ENCODE measurements around the gene UBE2E2. TPM values are rescaled to one million over a fixed set of nuclear protein-coding genes. Genes with fewer than 3 reads are reported as not detected.

The UBE2E2 gene
- total RNA-seq, 1 experiment from 2014 or later: 38.6 TPM

- Histone ChIP-seq H2BK20ac (ENCODE audit: low read depth, low read length, poor library complexity, severe bottlenecking) (no peak overlapping the region), H3K9ac (ENCODE audit: extremely low read depth, insufficient read length, low read length) (no peak overlapping the region), H3K14ac (ENCODE audit: insufficient read depth, low read length) (no peak overlapping the region), H4K5ac (ENCODE audit: insufficient read length, low read depth, low read length) (no peak overlapping the region), H2BK12ac (ENCODE audit: insufficient read length, low read depth, low read length) (no peak overlapping the region), H3K56ac (ENCODE audit: insufficient read length, low read depth, low read length) (no peak overlapping the region), H2BK120ac (ENCODE audit: low read depth, low read length, poor library complexity, severe bottlenecking) (no peak overlapping the region), H3K27ac (ENCODE audit: insufficient read length, low read depth, low read length) (no peak overlapping the region), H3K79me1 (ENCODE audit: insufficient read depth, low read depth, low read length, poor library complexity, severe bottlenecking) (no peaks in the 10 kb centered on the region), H3K23ac (ENCODE audit: insufficient read length, low read depth, low read length) (no peak overlapping the region), H3K4me1 (ENCODE audit: insufficient read depth, low read length) (no peaks in the 10 kb centered on the region; the same call in 1 of the 2 replicates), H3K9me3 (ENCODE audit: control insufficient read depth, low read depth, low read length) (no peaks in the 10 kb centered on the region), H4K8ac (replicated peaks; ENCODE audit: insufficient read length, low read depth, low read length) (no peak overlapping the region), H2BK5ac (ENCODE audit: insufficient read length, low read length) (no peak overlapping the region), H3K4ac (ENCODE audit: low read depth, low read length) (no peak overlapping the region), H3K79me2 (ENCODE audit: insufficient read depth, low read length) (no peaks in the 10 kb centered on the region), H3K27me3 (ENCODE audit: insufficient read depth, low read length) (no peaks in the 10 kb centered on the region), H4K91ac (ENCODE audit: insufficient read length, low read depth, low read length) (no peak overlapping the region), H3T11ph (ENCODE audit: low read length) (no peak overlapping the region), H3K23me2 (ENCODE audit: insufficient read length, low read depth, low read length, poor library complexity, severe bottlenecking) (no peaks in the 10 kb centered on the region), H4K20me1 (ENCODE audit: control insufficient read depth, insufficient read depth, insufficient read length) (no peaks in the 10 kb centered on the region), H3K4me2 (ENCODE audit: insufficient read depth, insufficient read length, low read length) (no peak overlapping the region), H2AK5ac (ENCODE audit: insufficient read length, low read length) (no peak overlapping the region), H3K18ac (ENCODE audit: insufficient read length, low read depth, low read length) (no peak overlapping the region), H2BK15ac (ENCODE audit: low read depth, low read length) (no peak overlapping the region), H2AFZ (ENCODE audit: low read length) (no peak overlapping the region)
- Mint-ChIP-seq H3K4me3 (no peak overlapping the region), H3K27me3 (ENCODE audit: low read depth) (no peaks in the 10 kb centered on the region), H3K9me3 (no peaks in the 10 kb centered on the region), H3K27ac (no peak overlapping the region), H3K4me1 (no peaks in the 10 kb centered on the region), H3K36me3 (ENCODE audit: insufficient read depth in 1 of 3, low read depth in 3 of 3) (no peaks in the 10 kb centered on the region)
- no peak for TF ChIP-seq CTCF (conservative IDR thresholded peaks at IDR 0.05)
- WGBS (ENCODE audit: extremely low coverage, insufficient read length, low lambda C conversion rate): no CpG with 5 or more reads among the region's 3 CpGs
- DNase-seq: no peak
Observed at GRCh38 chr3:23166276-23166675, 36.9 kb upstream of the UBE2E2 start.

All from H9 (cell line).